ENCODE measurements around the gene ARHGAP10.

DNA sequence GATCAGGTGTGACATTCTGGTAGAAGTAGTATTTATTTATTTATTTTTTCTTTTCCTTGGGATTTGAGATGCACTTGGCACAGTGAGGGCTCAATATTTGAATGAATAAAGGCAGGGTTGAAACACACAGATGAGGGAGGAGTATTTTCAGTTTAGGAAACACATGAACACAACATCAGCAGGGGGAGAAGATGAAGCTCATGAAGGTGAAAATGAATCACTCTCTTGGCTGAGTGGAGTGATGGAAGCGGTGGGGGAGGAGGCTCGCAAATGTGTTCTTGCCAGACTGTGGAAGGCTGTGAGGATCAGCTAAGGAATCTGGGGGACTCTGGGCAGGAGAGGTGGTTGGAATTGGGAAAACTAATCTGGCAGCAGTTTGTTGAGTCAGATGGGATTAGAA lies 55.3 kb downstream of the ARHGAP10 start:
- TF ChIP-seq CTCF (IDR thresholded peaks at IDR 0.05), result no peak
- TF ChIP-seq POLR2A (IDR thresholded peaks at IDR 0.05), result no peak

Measured in right lobe of liver (tissue), 4 donors.